HepG2 (cell line): ENCODE results near the gene RPS2. TPM values are rescaled to one million over a fixed set of nuclear protein-coding genes. Genes with fewer than 3 reads are reported as not detected.

Experiments
- ATAC-seq: fragments of 200-7000 bp; cut with Tn5 transposase; 3 replicates; pipeline ENCODE4 v1.9.1; 2020; ENCODE audit warnings: mild to moderate bottlenecking, moderate library complexity
- BruUV-seq: library from RNA; stranded (reverse); fragments of 400-500 nt; replicated peaks from 2 replicates; lab custom pipeline; 2021; lab: Mats Ljungman, UMichigan
- CTCF ChIA-PET: fragments of 300-600 bp; formaldehyde crosslinking; extraction: SDS; loops from one replicate; lab custom pipeline; 2021; ENCODE audit warnings: low total read pairs, inconsistent platforms, low intra/inter-chr PET ratio; lab: Yijun Ruan, JAX
- POLR2A ChIA-PET: fragments of 350-600 bp; sonication (Branson Sonifier 250); formaldehyde crosslinking; loops from one replicate; lab custom pipeline; 2020; ENCODE audit warnings: antibody characterized with exemption, inconsistent platforms; lab: Yijun Ruan, JAX
- DNase-seq: peaks from one replicate; pipeline ENCODE4 v3.0.0-alpha.2; 2015; ENCODE audit warnings: low spot score
- FAIRE-seq: peaks from 3 replicates; lab custom pipeline; 2011; peaks lifted over from hg19 to GRCh38; lab: Jason Lieb, UNC
- H2AFZ ChIP-seq: one replicate; pipeline ENCODE4 v1.6.1; 2011; ENCODE audit warnings: low read length, inconsistent platforms
- H3K27ac ChIP-seq: fragments of 300-600 bp; 3 replicates; pipeline ENCODE4 v1.8.0; 2011; ENCODE audit warnings: mixed run types, mild to moderate bottlenecking, mixed read lengths, low read length, inconsistent platforms; ENCODE audit not compliant: insufficient read depth; ENCODE audit errors: extremely low read length
- H3K27me3 ChIP-seq, 2 experiments: fragments of 200-600 bp in 1 of 2; 2 replicates in 1 of 2; 3 replicates in 1 of 2; pipeline versions ENCODE4 v1.6.0 to v1.8.0; 2011; ENCODE audit warnings: low read length in 2 of 2, mild to moderate bottlenecking in 2 of 2, moderate library complexity in 2 of 2, inconsistent platforms in 1 of 2; ENCODE audit not compliant: insufficient read depth in 2 of 2, control insufficient read depth in 1 of 2
- H3K36me3 ChIP-seq, 2 experiments: fragments of 200-600 bp in 1 of 2; replicated peaks in 1 of 2; 2 replicates in 1 of 2; 3 replicates in 1 of 2; pipeline versions ENCODE4 v1.5.1 to v1.8.0; 2011; ENCODE audit warnings: low read length in 2 of 2, inconsistent platforms in 1 of 2; ENCODE audit not compliant: insufficient read depth in 2 of 2, control insufficient read depth in 1 of 2
- H3K4me1 ChIP-seq: 2 replicates; pipeline ENCODE4 v1.5.1; 2012; ENCODE audit warnings: low read length, inconsistent platforms; ENCODE audit not compliant: insufficient read depth
- H3K4me2 ChIP-seq: 2 replicates; pipeline ENCODE4 v1.6.0; 2011; ENCODE audit warnings: low read depth, low read length, inconsistent platforms
- H3K4me3 ChIP-seq, 3 experiments: fragments of 200-600 bp in 1 of 3; sonication (generic), shearing (Covaris generic) in 1 of 3; replicated peaks in 1 of 3; 2 replicates each; pipeline ENCODE4 v1.5.1; 2011 to 2016; ENCODE audit warnings: low read length in 3 of 3, inconsistent platforms in 2 of 3, low read depth in 2 of 3, mild to moderate bottlenecking in 2 of 3, control low read depth in 1 of 3, mixed read lengths in 1 of 3; ENCODE audit not compliant: insufficient read depth in 1 of 3
- H3K79me2 ChIP-seq: one replicate; pipeline ENCODE4 v1.6.1; 2011; ENCODE audit warnings: low read length, inconsistent platforms; ENCODE audit not compliant: insufficient read depth
- H3K9ac ChIP-seq: 2 replicates; pipeline ENCODE4 v1.6.0; 2011; ENCODE audit warnings: mild to moderate bottlenecking, low read depth, low read length, inconsistent platforms; ENCODE audit not compliant: insufficient read depth
- H3K9me3 ChIP-seq: 2 replicates; pipeline ENCODE4 v1.5.1; 2012; ENCODE audit warnings: mild to moderate bottlenecking, low read length
- H4K20me1 ChIP-seq: 2 replicates; pipeline ENCODE4 v1.6.0; 2011; ENCODE audit warnings: inconsistent platforms, mild to moderate bottlenecking, low read length, moderate library complexity; ENCODE audit not compliant: insufficient read depth
- ADNP ChIP-seq: sonication (generic); formaldehyde crosslinking; IDR thresholded peaks from 2 replicates; pipeline ENCODE4 v1.4.0; 2020; ENCODE audit warnings: missing genetic modification reagents
- ARNTL ChIP-seq: sonication (generic); formaldehyde crosslinking; IDR thresholded peaks from 2 replicates; pipeline ENCODE4 v1.4.0; 2020; ENCODE audit warnings: mild to moderate bottlenecking, missing genetic modification reagents
- ATF7-NPFF ChIP-seq: sonication (generic); formaldehyde crosslinking; IDR thresholded peaks from 2 replicates; pipeline ENCODE4 v1.8.1; 2023; ENCODE audit warnings: mild to moderate bottlenecking, low read depth, missing genetic modification reagents, moderate library complexity
- MIER3 ChIP-seq: IDR thresholded peaks from 2 replicates; pipeline ENCODE4 v1.6.1; 2016; ENCODE audit warnings: missing compliant biosample characterization, borderline replicate concordance
- RXRB ChIP-seq: IDR thresholded peaks from 2 replicates; pipeline ENCODE4 v1.6.1; 2016; ENCODE audit warnings: borderline replicate concordance, missing genetic modification reagents, missing compliant biosample characterization
- TARDBP ChIP-seq: sonication (generic); formaldehyde crosslinking; IDR thresholded peaks from 2 replicates; pipeline ENCODE4 v1.8.0; 2022; ENCODE audit warnings: mild to moderate bottlenecking, missing genetic modification reagents
- TCF12 ChIP-seq, 2 experiments: fragments of 450-650 bp in 1 of 2; sonication (generic) in 1 of 2; formaldehyde crosslinking in 1 of 2; IDR thresholded peaks; 2 replicates each; pipeline versions ENCODE4 v1.6.1 to v1.8.0; 2017 to 2022; ENCODE audit warnings: antibody characterized with exemption in 1 of 2, mild to moderate bottlenecking in 1 of 2, missing genetic modification reagents in 1 of 2, moderate library complexity in 1 of 2
- ZBTB21 ChIP-seq: sonication (generic); formaldehyde crosslinking; IDR thresholded peaks from 2 replicates; pipeline ENCODE4 v1.4.0; 2020; ENCODE audit warnings: missing genetic modification reagents
- ZNF224 ChIP-seq: sonication (generic); formaldehyde crosslinking; IDR thresholded peaks from 2 replicates; pipeline ENCODE4 v1.5.0; 2020; ENCODE audit warnings: mild to moderate bottlenecking, missing genetic modification reagents
- ZNF235 ChIP-seq: sonication (generic); formaldehyde crosslinking; IDR thresholded peaks from 2 replicates; pipeline ENCODE4 v1.8.1; 2023; ENCODE audit warnings: mild to moderate bottlenecking, missing genetic modification reagents, borderline replicate concordance
- ZNF619 ChIP-seq: sonication (generic); formaldehyde crosslinking; IDR thresholded peaks from 2 replicates; pipeline ENCODE4 v1.4.0; 2020; ENCODE audit warnings: mild to moderate bottlenecking, missing genetic modification reagents
- ZNF713 ChIP-seq: sonication (generic); formaldehyde crosslinking; IDR thresholded peaks from 2 replicates; pipeline ENCODE4 v1.4.0; 2020; ENCODE audit warnings: mild to moderate bottlenecking, missing genetic modification reagents
- WGBS: methylation state at CpG from one replicate; pipeline ENCODE4 v1.1.6; 2017; ENCODE audit warnings: low lambda C conversion rate; 5-methylcytosine and 5-hydroxymethylcytosine counted together
- in situ Hi-C: cut with HindIII; loops from 2 replicates; pipeline ENCODE4 v1.10.0; 2017; ENCODE audit warnings: low pct_unique_long_range_greater_than_20kb; ENCODE audit not compliant: extremely low pct_ligation_motif_present
- intact Hi-C: fragments of 100-400 bp; cut with micrococcal nuclease; formaldehyde crosslinking; loops from one replicate; pipeline ENCODE4 v1.10.0; 2022; ENCODE audit not compliant: unreplicated experiment
- polyA plus RNA-seq, 8 experiments: library from polyadenylated mRNA; depleted of rRNA in 3 of 8; stranded (reverse) in 7 of 8; unstranded in 1 of 8; fragments of >200 nt; fragmentation: Illumina TruSeq in 4 of 8; extraction: Trizol in 4 of 8; gene quantifications; 2 replicates each; pipeline versions ENCODE4 v1.2.1 to v1.2.3, GENCODE V29; 2011 to 2016; ENCODE audit warnings: low read depth in 4 of 8, missing spikeins in 1 of 8, mixed read lengths in 1 of 8; ENCODE audit not compliant: insufficient read depth in 1 of 8
- total RNA-seq, 5 experiments: library from RNA; depleted of rRNA; stranded (reverse); fragments of >200 nt; fragmentation: Illumina TruSeq; extraction: Trizol; gene quantifications; 2 replicates each; pipeline ENCODE4 v1.2.3, GENCODE V29; 2016; ENCODE audit warnings: low read depth in 1 of 5
- TF ChIP-seq, protein P1 (sequence below): sonication (generic); formaldehyde crosslinking; IDR thresholded peaks from 2 replicates; pipeline ENCODE4 v1.9.0; 2022; ENCODE audit warnings: low read depth, missing genetic modification reagents
- TF ChIP-seq, protein P2 (sequence below): sonication (generic); formaldehyde crosslinking; IDR thresholded peaks from 2 replicates; pipeline ENCODE4 v1.5.1; 2020; ENCODE audit warnings: mild to moderate bottlenecking, missing genetic modification reagents, borderline replicate concordance
- TF ChIP-seq, protein P3 (sequence below): sonication (generic); formaldehyde crosslinking; IDR thresholded peaks from 2 replicates; pipeline ENCODE4 v1.4.0; 2020; ENCODE audit warnings: low read depth, mild to moderate bottlenecking, missing genetic modification reagents
- TF ChIP-seq, protein P4 (sequence below): IDR thresholded peaks from 2 replicates; pipeline ENCODE4 v1.6.1; 2016
- TF ChIP-seq, protein P5 (sequence below): IDR thresholded peaks from 2 replicates; pipeline ENCODE4 v1.6.1; 2012; ENCODE audit warnings: low read depth, low read length, improper control_type of control experiment

The RPS2 gene
- total and polyA plus RNA-seq, 2 of the 13 experiments (the other 11 are each of a cell fraction or from before 2014, with no cell fraction given) = 1,908 to 4,514 TPM

DNA sequence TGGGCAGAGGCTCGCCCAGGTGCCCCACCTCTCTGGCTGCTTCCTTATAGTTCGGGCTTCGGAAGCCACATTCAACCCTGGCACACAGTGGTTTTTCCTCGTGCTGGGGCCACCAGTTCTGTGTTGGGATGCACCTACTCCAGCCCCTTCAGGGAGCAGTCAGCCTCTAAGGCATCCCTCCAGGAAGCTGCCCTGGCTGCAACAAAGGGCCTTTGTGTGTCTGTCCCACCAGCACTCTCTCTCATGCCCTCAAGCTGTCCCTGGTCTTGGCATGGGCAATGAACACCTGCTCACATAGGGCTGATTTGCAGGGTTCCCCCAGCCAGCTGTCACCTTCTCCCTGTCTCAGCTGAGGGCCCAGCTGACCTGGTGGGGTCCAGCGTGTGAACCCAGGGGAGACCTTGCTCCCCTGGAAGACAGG, 17.4 kb upstream of the RPS2 start:
- Histone ChIP-seq H3K4me1 (peaks cover 43% of the 10 kb centered on the region), H4K20me1 (no peaks in the 10 kb centered on the region), H3K36me3 (peaks cover 15 to 22% of the 10 kb centered on the region in 2 experiments; a peak in 4 of 5 replicates), H3K9ac (0 out of 2 replicates have a peak overlapping the region, but pooled peaks have one; percentile 4), H3K9me3 (no peaks in the 10 kb centered on the region), H2AFZ (no peak overlapping the region), H3K4me2 (no peak overlapping the region), H3K27me3 (no peaks in the 10 kb centered on the region), H3K4me3 (no peak overlapping the region), H3K79me2 (peaks cover 13% of the 10 kb centered on the region), H3K27ac (no peak overlapping the region)
- intact Hi-C loops (no loop called here), in situ Hi-C loops (no loop called here)
- DNase-seq (peak; percentile 41), ATAC-seq (peak; percentile 3; the same call in 1 of the 3 replicates), FAIRE-seq (no peak)
- WGBS = no CpG with 5 or more reads among the region's 5 CpGs
- no TSS peak for BruUV-seq
- POLR2A ChIA-PET = interaction anchor here (1.0 to 6.8 kb wide), 4 partner anchors 12 to 42 kb away, joined by 3 to 62 read pairs (median 4); partner anchors contain the start of gene RPS2
- CTCF ChIA-PET = no interaction called here
- no peak for TF ChIP-seq ZNF235 (CRISPR knock-in tag)
- no peak for TF ChIP-seq ADNP (CRISPR knock-in tag)
- TF ChIP-seq, protein P1, sequence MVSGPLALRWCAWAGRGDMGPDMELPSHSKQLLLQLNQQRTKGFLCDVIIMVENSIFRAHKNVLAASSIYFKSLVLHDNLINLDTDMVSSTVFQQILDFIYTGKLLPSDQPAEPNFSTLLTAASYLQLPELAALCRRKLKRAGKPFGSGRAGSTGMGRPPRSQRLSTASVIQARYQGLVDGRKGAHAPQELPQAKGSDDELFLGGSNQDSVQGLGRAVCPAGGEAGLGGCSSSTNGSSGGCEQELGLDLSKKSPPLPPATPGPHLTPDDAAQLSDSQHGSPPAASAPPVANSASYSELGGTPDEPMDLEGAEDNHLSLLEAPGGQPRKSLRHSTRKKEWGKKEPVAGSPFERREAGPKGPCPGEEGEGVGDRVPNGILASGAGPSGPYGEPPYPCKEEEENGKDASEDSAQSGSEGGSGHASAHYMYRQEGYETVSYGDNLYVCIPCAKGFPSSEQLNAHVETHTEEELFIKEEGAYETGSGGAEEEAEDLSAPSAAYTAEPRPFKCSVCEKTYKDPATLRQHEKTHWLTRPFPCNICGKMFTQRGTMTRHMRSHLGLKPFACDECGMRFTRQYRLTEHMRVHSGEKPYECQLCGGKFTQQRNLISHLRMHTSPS (CRISPR knock-in tag) = no peak
- TF ChIP-seq ZNF713 (CRISPR knock-in tag) = no peak
- TF ChIP-seq MIER3 = no peak
- TF ChIP-seq ATF7-NPFF = no peak
- TF ChIP-seq RXRB (CRISPR knock-in tag) = no peak
- TF ChIP-seq ZNF619 (CRISPR knock-in tag) = no peak
- TF ChIP-seq ZBTB21 (CRISPR knock-in tag) = no peak
- TF ChIP-seq, protein P2, sequence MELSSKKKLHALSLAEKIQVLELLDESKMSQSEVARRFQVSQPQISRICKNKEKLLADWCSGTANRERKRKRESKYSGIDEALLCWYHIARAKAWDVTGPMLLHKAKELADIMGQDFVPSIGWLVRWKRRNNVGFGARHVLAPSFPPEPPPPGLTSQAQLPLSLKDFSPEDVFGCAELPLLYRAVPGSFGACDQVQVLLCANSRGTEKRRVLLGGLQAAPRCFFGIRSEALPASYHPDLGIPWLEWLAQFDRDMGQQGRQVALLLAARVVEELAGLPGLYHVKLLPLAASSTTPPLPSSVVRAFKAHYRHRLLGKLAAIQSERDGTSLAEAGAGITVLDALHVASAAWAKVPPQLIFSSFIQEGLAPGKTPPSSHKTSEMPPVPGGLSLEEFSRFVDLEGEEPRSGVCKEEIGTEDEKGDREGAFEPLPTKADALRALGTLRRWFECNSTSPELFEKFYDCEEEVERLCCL = no peak
- TF ChIP-seq, protein P3, sequence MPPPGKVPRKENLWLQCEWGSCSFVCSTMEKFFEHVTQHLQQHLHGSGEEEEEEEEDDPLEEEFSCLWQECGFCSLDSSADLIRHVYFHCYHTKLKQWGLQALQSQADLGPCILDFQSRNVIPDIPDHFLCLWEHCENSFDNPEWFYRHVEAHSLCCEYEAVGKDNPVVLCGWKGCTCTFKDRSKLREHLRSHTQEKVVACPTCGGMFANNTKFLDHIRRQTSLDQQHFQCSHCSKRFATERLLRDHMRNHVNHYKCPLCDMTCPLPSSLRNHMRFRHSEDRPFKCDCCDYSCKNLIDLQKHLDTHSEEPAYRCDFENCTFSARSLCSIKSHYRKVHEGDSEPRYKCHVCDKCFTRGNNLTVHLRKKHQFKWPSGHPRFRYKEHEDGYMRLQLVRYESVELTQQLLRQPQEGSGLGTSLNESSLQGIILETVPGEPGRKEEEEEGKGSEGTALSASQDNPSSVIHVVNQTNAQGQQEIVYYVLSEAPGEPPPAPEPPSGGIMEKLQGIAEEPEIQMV (CRISPR knock-in tag) = no peak
- no peak for TF ChIP-seq ARNTL (CRISPR knock-in tag)
- TF ChIP-seq TARDBP (CRISPR knock-in tag) = no peak
- TF ChIP-seq, protein P4, sequence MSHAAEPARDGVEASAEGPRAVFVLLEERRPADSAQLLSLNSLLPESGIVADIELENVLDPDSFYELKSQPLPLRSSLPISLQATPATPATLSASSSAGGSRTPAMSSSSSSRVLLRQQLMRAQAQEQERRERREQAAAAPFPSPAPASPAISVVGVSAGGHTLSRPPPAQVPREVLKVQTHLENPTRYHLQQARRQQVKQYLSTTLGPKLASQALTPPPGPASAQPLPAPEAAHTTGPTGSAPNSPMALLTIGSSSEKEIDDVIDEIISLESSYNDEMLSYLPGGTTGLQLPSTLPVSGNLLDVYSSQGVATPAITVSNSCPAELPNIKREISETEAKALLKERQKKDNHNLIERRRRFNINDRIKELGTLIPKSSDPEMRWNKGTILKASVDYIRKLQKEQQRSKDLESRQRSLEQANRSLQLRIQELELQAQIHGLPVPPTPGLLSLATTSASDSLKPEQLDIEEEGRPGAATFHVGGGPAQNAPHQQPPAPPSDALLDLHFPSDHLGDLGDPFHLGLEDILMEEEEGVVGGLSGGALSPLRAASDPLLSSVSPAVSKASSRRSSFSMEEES (CRISPR knock-in tag) = no peak
- no peak for TF ChIP-seq TCF12 (IDR thresholded peaks at IDR 0.05)
- no peak for TF ChIP-seq TCF12 (CRISPR knock-in tag; IDR thresholded peaks at IDR 0.05)
- TF ChIP-seq, protein P5, sequence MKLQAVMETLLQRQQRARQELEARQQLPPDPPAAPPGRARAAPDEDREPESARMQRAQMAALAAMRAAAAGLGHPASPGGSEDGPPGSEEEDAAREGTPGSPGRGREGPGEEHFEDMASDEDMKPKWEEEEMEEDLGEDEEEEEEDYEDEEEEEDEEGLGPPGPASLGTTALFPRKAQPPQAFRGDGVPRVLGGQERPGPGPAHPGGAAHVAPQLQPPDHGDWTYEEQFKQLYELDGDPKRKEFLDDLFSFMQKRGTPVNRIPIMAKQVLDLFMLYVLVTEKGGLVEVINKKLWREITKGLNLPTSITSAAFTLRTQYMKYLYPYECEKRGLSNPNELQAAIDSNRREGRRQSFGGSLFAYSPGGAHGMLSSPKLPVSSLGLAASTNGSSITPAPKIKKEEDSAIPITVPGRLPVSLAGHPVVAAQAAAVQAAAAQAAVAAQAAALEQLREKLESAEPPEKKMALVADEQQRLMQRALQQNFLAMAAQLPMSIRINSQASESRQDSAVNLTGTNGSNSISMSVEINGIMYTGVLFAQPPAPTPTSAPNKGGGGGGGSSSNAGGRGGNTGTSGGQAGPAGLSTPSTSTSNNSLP = no peak
- TF ChIP-seq ZNF224 (CRISPR knock-in tag) = no peak
